HCT116 (cell line): ENCODE data around the gene HIRA. TPM values are rescaled to one million over a fixed set of nuclear protein-coding genes. Genes with fewer than 3 reads are reported as not detected.
"Not testable (repeated sequence)": the region's sequence is repeated elsewhere in the genome, so short reads cannot be mapped to it uniquely, and the experiment has no call there.

Experiments used
- ATAC-seq: fragments of 200-7000 bp; cut with Tn5 transposase; 2 replicates; pipeline ENCODE4 v1.9.1; 2020; ENCODE audit warnings: mild to moderate bottlenecking, moderate library complexity
- BruUV-seq: library from RNA; stranded (reverse); fragments of 400-500 nt; replicated peaks from 2 replicates; lab custom pipeline; 2021; lab: Mats Ljungman, UMichigan
- CTCF ChIA-PET: fragments of 300-600 bp; sonication (Branson Sonifier 250); formaldehyde crosslinking; loops from one replicate; lab custom pipeline; 2021; ENCODE audit warnings: antibody characterized with exemption; lab: Charles Lee
- POLR2A ChIA-PET: fragments of 300-600, 350-600 bp; sonication (Branson Sonifier 250); formaldehyde crosslinking; loops from one replicate; lab custom pipeline; 2021; ENCODE audit warnings: antibody characterized with exemption; lab: Charles Lee
- RAD21 ChIA-PET, 2 experiments: fragments of 300-600 bp; sonication (Branson Sonifier 250); formaldehyde crosslinking; loops; one replicate each; lab custom pipeline; 2023; ENCODE audit warnings: low total read pairs in 2 of 2; ENCODE audit not compliant: uncharacterized antibody in 2 of 2, unreplicated experiment in 2 of 2, low non-redundant PET in 1 of 2; lab: Charles Lee
- DNase-seq: peaks from one replicate; pipeline ENCODE4 v3.0.0-alpha.2; 2010; ENCODE audit warnings: low read depth, low spot score
- H2AFZ ChIP-seq: fragments of 200-600 bp; shearing (Covaris generic), sonication (generic); 2 replicates; pipeline ENCODE4 v1.6.1; 2017; ENCODE audit warnings: low read depth, mixed run types, mixed read lengths, antibody characterized with exemption, low read length; ENCODE audit not compliant: poor library complexity, severe bottlenecking
- H3K27ac ChIP-seq: 2 replicates; pipeline ENCODE4 v1.5.1; 2012; ENCODE audit warnings: low read depth, low read length
- H3K27me3 ChIP-seq: fragments of 200-600 bp; sonication (generic); 2 replicates; pipeline ENCODE4 v1.6.1; 2016; ENCODE audit warnings: mixed run types, low read length, mixed read lengths; ENCODE audit not compliant: insufficient read depth
- H3K36me3 ChIP-seq, 2 experiments: fragments of 200-500 bp in 1 of 2; fragments of 200-600 bp in 1 of 2; sonication (Bioruptor generic) in 1 of 2; sonication (generic) in 1 of 2; 2 replicates each; pipeline versions ENCODE4 v1.5.1 to v1.6.1; 2014 to 2016; ENCODE audit warnings: low read length in 2 of 2, inconsistent platforms in 1 of 2, mixed read lengths in 1 of 2, mixed run types in 1 of 2; ENCODE audit not compliant: insufficient read depth in 2 of 2, control insufficient read depth in 1 of 2
- H3K4me1 ChIP-seq, 2 experiments: fragments of 200-600 bp in 1 of 2; sonication (generic) in 1 of 2; 2 replicates each; pipeline versions ENCODE4 v1.5.1 to v1.6.1; 2012 to 2017; ENCODE audit warnings: low read length in 2 of 2, inconsistent platforms in 1 of 2, mild to moderate bottlenecking in 1 of 2, mixed read lengths in 1 of 2, mixed run types in 1 of 2, moderate library complexity in 1 of 2; ENCODE audit not compliant: insufficient read depth in 2 of 2, control insufficient read depth in 1 of 2
- H3K4me2 ChIP-seq: fragments of 200-600 bp; sonication (generic); 2 replicates; pipeline ENCODE4 v1.6.1; 2017; ENCODE audit warnings: mixed run types, low read length, mixed read lengths
- H3K4me3 ChIP-seq, 2 experiments: fragments of 200-600 bp in 1 of 2; sonication (generic) in 1 of 2; replicated peaks in 1 of 2; 2 replicates each; pipeline ENCODE4 v1.5.1; 2011 to 2016; ENCODE audit warnings: low read length in 2 of 2, control low read depth in 1 of 2, low read depth in 1 of 2, mild to moderate bottlenecking in 1 of 2, mixed read lengths in 1 of 2, mixed run types in 1 of 2
- H3K79me2 ChIP-seq: fragments of 200-600 bp; sonication (generic); 2 replicates; pipeline ENCODE4 v1.6.1; 2017; ENCODE audit warnings: mild to moderate bottlenecking, mixed run types, low read length, moderate library complexity, mixed read lengths; ENCODE audit not compliant: insufficient read depth
- H3K9ac ChIP-seq: fragments of 200-600 bp; sonication (generic); 2 replicates; pipeline ENCODE4 v1.6.1; 2016; ENCODE audit warnings: low read length, mixed read lengths
- H3K9me2 ChIP-seq: fragments of 200-600 bp; sonication (generic), shearing (Covaris generic); 2 replicates; pipeline ENCODE4 v1.6.1; 2017; ENCODE audit warnings: mixed run types, mild to moderate bottlenecking, moderate library complexity; ENCODE audit not compliant: insufficient read depth
- H3K9me3 ChIP-seq, 2 experiments: fragments of 200-500 bp in 1 of 2; fragments of 200-600 bp in 1 of 2; sonication (Bioruptor generic) in 1 of 2; sonication (generic) in 1 of 2; 2 replicates each; pipeline ENCODE4 v1.6.1; 2014 to 2017; ENCODE audit warnings: low read length in 2 of 2, mixed read lengths in 2 of 2, inconsistent platforms in 1 of 2, low read depth in 1 of 2, mild to moderate bottlenecking in 1 of 2, mixed run types in 1 of 2, moderate library complexity in 1 of 2; ENCODE audit not compliant: control insufficient read depth in 1 of 2, insufficient read depth in 1 of 2
- H4K20me1 ChIP-seq: fragments of 200-600 bp; sonication (generic), shearing (Covaris generic); 2 replicates; pipeline ENCODE4 v1.6.1; 2017; ENCODE audit warnings: mixed run types, mild to moderate bottlenecking, moderate library complexity; ENCODE audit not compliant: insufficient read depth
- REST ChIP-seq: IDR thresholded peaks from 2 replicates; pipeline ENCODE4 v1.6.1; 2012; ENCODE audit warnings: low read depth
- TCF7L2 ChIP-seq: IDR thresholded peaks from 2 replicates; pipeline ENCODE4 v1.7.0; 2011; ENCODE audit warnings: borderline replicate concordance, inconsistent platforms; ENCODE audit not compliant: insufficient read depth, insufficient read length; ENCODE audit errors: extremely low read depth
- YY1 ChIP-seq: IDR thresholded peaks from 2 replicates; pipeline ENCODE4 v1.6.1; 2011; ENCODE audit warnings: low read length, low read depth, moderate library complexity, mild to moderate bottlenecking; ENCODE audit not compliant: insufficient replicate concordance; ENCODE audit errors: extremely low read depth
- intact Hi-C: fragments of 100-400 bp; cut with micrococcal nuclease; formaldehyde crosslinking; loops from 2 replicates; pipeline ENCODE4 v1.10.0; 2022
- total RNA-seq: library from RNA; stranded (reverse); gene quantifications from one replicate; pipeline ENCODE4 v1.2.1, GENCODE V29; 2021; ENCODE audit not compliant: unreplicated experiment
- TF ChIP-seq, protein P1 (sequence below): IDR thresholded peaks from 2 replicates; pipeline ENCODE4 v1.6.1; 2012

HIRA gene
- total RNA-seq, 1 experiment from 2014 or later: 30.6 TPM

DNA sequence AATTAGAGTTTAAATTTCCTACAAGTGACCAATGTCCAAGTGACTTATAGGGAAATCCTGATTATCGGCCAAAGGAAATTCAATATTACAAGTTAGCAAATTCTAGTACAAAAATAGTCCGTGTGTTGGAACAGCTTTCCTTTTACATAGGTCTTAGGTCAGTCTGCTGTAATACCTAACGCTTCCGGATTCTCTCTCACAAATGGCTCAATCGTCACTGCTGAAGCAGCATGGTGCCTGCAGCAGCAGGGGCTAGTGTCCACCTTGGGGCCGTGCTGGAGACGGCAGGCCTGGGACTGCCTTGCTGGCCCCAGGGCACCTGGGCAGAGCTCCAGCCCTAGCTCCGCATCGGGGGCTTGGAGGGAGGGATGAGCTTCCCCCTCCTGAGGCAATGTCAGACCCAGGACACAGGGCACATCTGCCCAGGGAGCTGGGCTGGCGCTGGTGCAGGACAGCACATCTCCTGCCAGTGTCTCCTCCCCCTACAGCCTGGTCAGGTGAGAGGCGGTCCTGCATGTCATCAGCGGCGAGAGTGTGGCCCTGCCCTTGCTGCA lies 100.6 kb downstream of the HIRA start:
- CTCF ChIA-PET: no interaction called here
- Histone ChIP-seq H3K9me2 (no peaks in the 10 kb centered on the region), H3K4me1 (no peaks in the 10 kb centered on the region), H4K20me1 (no peaks in the 10 kb centered on the region), H3K27me3 (no peaks in the 10 kb centered on the region), H3K9me3 (no peaks in the 10 kb centered on the region), H3K36me3 (peaks cover 10 to 23% of the 10 kb centered on the region in 2 experiments; a peak in 3 of 4 replicates), H3K79me2 (no peaks in the 10 kb centered on the region), H2AFZ (no peak overlapping the region), H3K4me3 (no peak overlapping the region), H3K4me2 (no peak overlapping the region), H3K27ac (no peak overlapping the region), H3K9ac (no peak overlapping the region)
- no TSS peak for BruUV-seq
- POLR2A ChIA-PET: no interaction called here
- DNase-seq: no peak
- ATAC-seq: no peak
- no peak for TF ChIP-seq REST
- no peak for TF ChIP-seq TCF7L2
- TF ChIP-seq, protein P1, sequence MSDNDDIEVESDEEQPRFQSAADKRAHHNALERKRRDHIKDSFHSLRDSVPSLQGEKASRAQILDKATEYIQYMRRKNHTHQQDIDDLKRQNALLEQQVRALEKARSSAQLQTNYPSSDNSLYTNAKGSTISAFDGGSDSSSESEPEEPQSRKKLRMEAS: no peak
- TF ChIP-seq YY1: no peak
- intact Hi-C loops: no loop called here
- RAD21 ChIA-PET: no interaction called here

DNA sequence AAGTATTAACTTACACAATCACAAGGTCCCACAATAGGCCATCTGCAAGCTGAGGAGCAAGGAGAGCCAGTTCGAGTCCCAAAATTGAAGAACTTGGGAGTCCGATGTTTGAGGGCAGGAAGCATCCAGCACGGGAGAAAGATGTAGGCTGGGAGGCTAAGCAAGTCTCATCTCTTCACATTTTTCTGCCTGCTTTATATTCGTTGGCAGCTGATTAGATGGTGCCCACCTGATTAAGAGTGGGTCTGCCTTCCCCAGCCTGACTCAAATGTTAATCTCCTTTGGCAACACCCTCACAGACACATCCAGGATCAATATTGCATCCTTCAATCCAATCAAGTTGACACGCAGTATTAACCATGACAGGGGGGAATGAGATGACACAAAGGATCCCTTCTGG lies 101.3 kb downstream of the HIRA start:
- RAD21 ChIA-PET, H3K4me3 ChIP-seq, H3K9me2 ChIP-seq, H3K4me1 ChIP-seq, H2AFZ ChIP-seq, ATAC-seq, CTCF ChIA-PET, intact Hi-C loops, H3K9ac ChIP-seq, BruUV-seq, H3K27ac ChIP-seq, H3K27me3 ChIP-seq, H3K79me2 ChIP-seq, H3K9me3 ChIP-seq, H4K20me1 ChIP-seq, DNase-seq, H3K4me2 ChIP-seq, POLR2A ChIA-PET: not testable (repeated sequence)
- peaks cover 10 to 19% of the 10 kb centered on the region in 2 experiments; a peak in 3 of 4 replicates for H3K36me3 ChIP-seq
